K562 (cell line): Measurements from ENCODE around the gene AGFG1.

Experiments
- CBFB ChIP-seq: sonication (generic); formaldehyde crosslinking; IDR thresholded peaks from 2 replicates; pipeline ENCODE4 v1.4.0; 2020; ENCODE audit warnings: mild to moderate bottlenecking, missing genetic modification reagents
- MAFF ChIP-seq: IDR thresholded peaks from 2 replicates; pipeline ENCODE4 v1.6.1; 2012; ENCODE audit warnings: low read length, improper control_type of control experiment
- RBM39 ChIP-seq: fragments of 200-400 bp; formaldehyde crosslinking; optimal IDR thresholded peaks from 2 replicates; pipeline ENCODE3; 2018; ENCODE audit warnings: low read depth, low read length
- TAF7 ChIP-seq: fragments of 450-650 bp; IDR thresholded peaks from 2 replicates; pipeline ENCODE4 v1.6.1; 2016; ENCODE audit warnings: missing genetic modification characterization, missing compliant biosample characterization
- TCF7L2 ChIP-seq: fragments of 150-350 bp; IDR thresholded peaks from 2 replicates; pipeline ENCODE4 v1.6.1; 2016; ENCODE audit warnings: low read depth, mild to moderate bottlenecking, low read length, moderate library complexity
- ZFP36 ChIP-seq: fragments of 150-350 bp; IDR thresholded peaks from 2 replicates; pipeline ENCODE4 v1.6.1; 2018; ENCODE audit warnings: low read length, low read depth; ENCODE audit not compliant: partially characterized antibody
- TF ChIP-seq, protein P1 (sequence below), 3 experiments: IDR thresholded peaks in 2 of 3; conservative IDR thresholded peaks in 1 of 3; 2 replicates each; pipeline ENCODE4 v1.5.1; 2011 to 2012; ENCODE audit warnings: low read length in 3 of 3, mild to moderate bottlenecking in 3 of 3, control low read depth in 2 of 3, improper control_type of control experiment in 1 of 3, inconsistent platforms in 1 of 3, low read depth in 1 of 3, mixed read lengths in 1 of 3, moderate library complexity in 1 of 3; ENCODE audit not compliant: insufficient read depth in 2 of 3

DNA sequence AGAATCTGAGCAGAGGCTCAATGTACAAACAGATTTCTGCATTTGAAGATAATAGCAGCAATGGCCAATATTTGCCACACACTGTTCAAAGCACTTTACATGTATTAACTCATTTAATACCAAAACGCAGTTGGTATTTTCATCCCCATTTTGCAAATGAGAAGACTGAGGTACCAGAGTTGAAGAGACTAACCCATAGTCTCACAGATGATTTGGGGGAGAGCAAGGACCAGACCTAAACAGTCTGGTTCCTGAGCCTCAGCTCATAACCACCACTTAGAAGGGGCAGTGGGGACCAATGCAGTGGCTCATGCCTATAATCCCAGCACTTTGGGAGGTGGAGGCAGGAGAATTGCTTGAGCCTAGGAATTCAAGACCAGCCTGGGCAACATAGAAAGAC lies 18.1 kb upstream of the AGFG1 start:
- no peak for TF ChIP-seq MAFF
- no peak for TF ChIP-seq TAF7
- TF ChIP-seq, protein P1, sequence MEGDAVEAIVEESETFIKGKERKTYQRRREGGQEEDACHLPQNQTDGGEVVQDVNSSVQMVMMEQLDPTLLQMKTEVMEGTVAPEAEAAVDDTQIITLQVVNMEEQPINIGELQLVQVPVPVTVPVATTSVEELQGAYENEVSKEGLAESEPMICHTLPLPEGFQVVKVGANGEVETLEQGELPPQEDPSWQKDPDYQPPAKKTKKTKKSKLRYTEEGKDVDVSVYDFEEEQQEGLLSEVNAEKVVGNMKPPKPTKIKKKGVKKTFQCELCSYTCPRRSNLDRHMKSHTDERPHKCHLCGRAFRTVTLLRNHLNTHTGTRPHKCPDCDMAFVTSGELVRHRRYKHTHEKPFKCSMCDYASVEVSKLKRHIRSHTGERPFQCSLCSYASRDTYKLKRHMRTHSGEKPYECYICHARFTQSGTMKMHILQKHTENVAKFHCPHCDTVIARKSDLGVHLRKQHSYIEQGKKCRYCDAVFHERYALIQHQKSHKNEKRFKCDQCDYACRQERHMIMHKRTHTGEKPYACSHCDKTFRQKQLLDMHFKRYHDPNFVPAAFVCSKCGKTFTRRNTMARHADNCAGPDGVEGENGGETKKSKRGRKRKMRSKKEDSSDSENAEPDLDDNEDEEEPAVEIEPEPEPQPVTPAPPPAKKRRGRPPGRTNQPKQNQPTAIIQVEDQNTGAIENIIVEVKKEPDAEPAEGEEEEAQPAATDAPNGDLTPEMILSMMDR (IDR thresholded peaks at IDR 0.05 in 2 of 3, conservative IDR thresholded peaks at IDR 0.05 in 1 of 3; ENCODE audit: insufficient read depth in 2 of 3, low read depth in 1 of 3, low read length in 3 of 3), result no peak
- TF ChIP-seq ZFP36, result no peak
- TF ChIP-seq RBM39, result no peak
- TF ChIP-seq TCF7L2, result no peak
- no peak for TF ChIP-seq CBFB (CRISPR knock-in tag)
